ENCODE data around the gene AGPAT1.
"Not testable (repeated sequence)": the region's sequence is repeated elsewhere in the genome, so short reads cannot be mapped to it uniquely, and the experiment has no call there.

The AGPAT1 gene

GRCh38 chr6:32190911-32191677, 15.2 kb upstream of the AGPAT1 start:
- H3K27ac ChIP-seq, result peak overlapping the region; percentile 88
- ChIA-PET POLR2A (ENCODE audit: low non-redundant PET) (no interaction called here), CTCF (interaction anchor here (0.7 kb wide), 1 partner anchor 224 kb away, joined by 3 read pairs; no protein-coding TSS in a partner anchor)
- DNase-seq (ENCODE audit: low spot score), result no peak
- TF ChIP-seq CTCF (conservative IDR thresholded peaks at IDR 0.05; ENCODE audit: low read depth), result no peak

- TF ChIP-seq CTCF (conservative IDR thresholded peaks at IDR 0.05; ENCODE audit: low read depth), result no peak
- ChIA-PET POLR2A (ENCODE audit: low non-redundant PET) (no interaction called here), CTCF (no interaction called here)
- H3K27ac ChIP-seq, result peak within 1 kb of the TSS; percentile 88
- peak; percentile 64 for DNase-seq (ENCODE audit: low spot score)
These were observed 14.4 kb upstream of the AGPAT1 start, which contains the start of gene PBX2 for GRCh38 chr6:32190054-32190851. TSS of gene PBX2 (minus strand) at chr6:32190202. CDS start at chr6:32189915, 287 bp downstream.

- TF ChIP-seq CTCF (conservative IDR thresholded peaks at IDR 0.05; ENCODE audit: low read depth), result no peak
- ChIA-PET POLR2A (ENCODE audit: low non-redundant PET) (no interaction called here), CTCF (no interaction called here)
- DNase-seq (ENCODE audit: low spot score), result no peak
- peak overlapping the region; percentile 88 for H3K27ac ChIP-seq
These were observed 13.8 kb upstream of the AGPAT1 start for GRCh38 chr6:32189742-32190053.

- DNase-seq (ENCODE audit: low spot score), result no peak
- peak overlapping the region; percentile 88 for H3K27ac ChIP-seq
- ChIA-PET CTCF (interaction anchor here (0.7 kb wide), 1 partner anchor 1284 kb away, joined by 4 read pairs; no protein-coding TSS in a partner anchor), POLR2A (ENCODE audit: low non-redundant PET) (no interaction called here)
- no peak for TF ChIP-seq CTCF (conservative IDR thresholded peaks at IDR 0.05; ENCODE audit: low read depth)
These were observed 13.3 kb upstream of the AGPAT1 start for GRCh38 chr6:32189069-32189741.

GRCh38 chr6:32188381-32189068, 12.6 kb upstream of the AGPAT1 start:
- TF ChIP-seq CTCF (conservative IDR thresholded peaks at IDR 0.05; ENCODE audit: low read depth), result no peak
- CTCF ChIA-PET, result interaction anchor here (0.7 kb wide), 1 partner anchor 1284 kb away, joined by 4 read pairs; no protein-coding TSS in a partner anchor
- H3K27ac ChIP-seq, result peak overlapping the region; percentile 88
- POLR2A ChIA-PET (ENCODE audit: low non-redundant PET), result no interaction called here
- DNase-seq (ENCODE audit: low spot score), result no peak

- CTCF ChIA-PET; DNase-seq (ENCODE audit: low spot score); POLR2A ChIA-PET (ENCODE audit: low non-redundant PET): not testable (repeated sequence)
- peak overlapping the region; percentile 88 for H3K27ac ChIP-seq
These were observed 12.0 kb upstream of the AGPAT1 start for GRCh38 chr6:32187725-32188380.
